ENCODE data around the gene ANP32D. TPM values are rescaled to one million over a fixed set of nuclear protein-coding genes. Genes with fewer than 3 reads are reported as not detected.
"Not testable (repeated sequence)": the region's sequence is repeated elsewhere in the genome, so short reads cannot be mapped to it uniquely, and the experiment has no call there.

The ANP32D gene
- total RNA-seq, 2 donors from 2014 or later: not detected

DNA sequence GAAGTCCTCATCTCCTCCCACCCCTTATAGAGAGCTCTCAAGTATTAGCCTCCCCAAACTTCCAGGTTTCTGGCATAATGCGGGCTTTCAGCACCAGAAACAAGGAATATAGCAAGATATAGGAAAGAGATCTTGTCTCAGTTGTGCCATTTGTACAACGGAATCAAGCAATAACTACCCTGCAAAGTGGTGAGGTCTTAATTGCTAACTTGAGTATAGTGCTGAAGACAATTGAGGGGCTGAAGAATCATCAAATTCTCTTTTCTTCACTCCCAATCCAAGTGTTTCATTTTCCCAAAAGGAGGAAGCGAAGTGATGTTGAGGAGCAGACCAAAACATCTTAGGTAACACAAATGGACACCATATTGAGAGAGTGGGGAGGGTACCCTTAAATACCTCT is 26.8 kb upstream of the ANP32D start:
- TF ChIP-seq, protein P1, sequence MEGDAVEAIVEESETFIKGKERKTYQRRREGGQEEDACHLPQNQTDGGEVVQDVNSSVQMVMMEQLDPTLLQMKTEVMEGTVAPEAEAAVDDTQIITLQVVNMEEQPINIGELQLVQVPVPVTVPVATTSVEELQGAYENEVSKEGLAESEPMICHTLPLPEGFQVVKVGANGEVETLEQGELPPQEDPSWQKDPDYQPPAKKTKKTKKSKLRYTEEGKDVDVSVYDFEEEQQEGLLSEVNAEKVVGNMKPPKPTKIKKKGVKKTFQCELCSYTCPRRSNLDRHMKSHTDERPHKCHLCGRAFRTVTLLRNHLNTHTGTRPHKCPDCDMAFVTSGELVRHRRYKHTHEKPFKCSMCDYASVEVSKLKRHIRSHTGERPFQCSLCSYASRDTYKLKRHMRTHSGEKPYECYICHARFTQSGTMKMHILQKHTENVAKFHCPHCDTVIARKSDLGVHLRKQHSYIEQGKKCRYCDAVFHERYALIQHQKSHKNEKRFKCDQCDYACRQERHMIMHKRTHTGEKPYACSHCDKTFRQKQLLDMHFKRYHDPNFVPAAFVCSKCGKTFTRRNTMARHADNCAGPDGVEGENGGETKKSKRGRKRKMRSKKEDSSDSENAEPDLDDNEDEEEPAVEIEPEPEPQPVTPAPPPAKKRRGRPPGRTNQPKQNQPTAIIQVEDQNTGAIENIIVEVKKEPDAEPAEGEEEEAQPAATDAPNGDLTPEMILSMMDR (IDR thresholded peaks at IDR 0.05): no peak
- intact Hi-C loops (cut with DNase I): no loop called here
- H3K27ac ChIP-seq: no peak overlapping the region
- no peaks in the 10 kb centered on the region for H3K4me1 ChIP-seq
- H3K9ac ChIP-seq (ENCODE audit: low read depth in 2 of 2, low read length in 2 of 2): no peak overlapping the region
- DNase-seq: no peak
- H3K36me3 ChIP-seq: no peaks in the 10 kb centered on the region
- H3K4me3 ChIP-seq: no peak overlapping the region
- no peaks in the 10 kb centered on the region for H3K9me3 ChIP-seq
- no peaks in the 10 kb centered on the region for H3K27me3 ChIP-seq

DNA sequence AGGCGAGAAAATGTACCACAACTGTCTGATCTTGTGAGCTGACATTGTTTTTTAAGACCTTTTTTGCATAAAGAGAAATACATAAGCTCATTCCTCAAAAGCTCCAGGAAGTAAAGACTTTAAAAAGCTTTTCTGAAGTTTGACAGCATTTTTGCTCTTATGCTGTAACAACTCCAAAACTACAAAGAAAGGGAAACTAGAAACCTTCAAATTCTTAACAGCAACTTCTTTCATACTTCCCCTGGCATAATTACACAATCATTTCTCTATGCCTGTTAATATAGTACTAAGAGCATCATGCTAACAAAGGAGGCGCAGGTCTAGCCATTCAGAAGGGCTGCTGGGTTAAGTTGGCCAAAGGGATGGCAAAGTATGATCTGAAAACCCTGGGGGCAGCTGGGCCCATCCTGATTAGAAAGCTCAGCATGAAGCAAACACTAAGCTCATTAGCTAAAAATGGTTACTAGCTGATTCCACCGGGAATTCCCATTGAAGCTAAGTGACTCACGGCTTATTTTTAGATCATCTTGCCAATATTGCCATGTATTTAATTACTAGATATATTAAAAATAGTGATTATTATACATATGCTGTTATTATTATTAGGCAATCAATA is 26.1 kb upstream of the ANP32D start:
- H3K27ac ChIP-seq: no peak overlapping the region
- no peaks in the 10 kb centered on the region for H3K9me3 ChIP-seq
- no peaks in the 10 kb centered on the region for H3K36me3 ChIP-seq
- no peaks in the 10 kb centered on the region for H3K27me3 ChIP-seq
- TF ChIP-seq, protein P1 (IDR thresholded peaks at IDR 0.05): no peak
- H3K4me3 ChIP-seq: no peak overlapping the region
- no peak overlapping the region for H3K9ac ChIP-seq (ENCODE audit: low read depth in 2 of 2, low read length in 2 of 2)
- intact Hi-C loops (cut with DNase I): no loop called here
- no peak for DNase-seq
- no peaks in the 10 kb centered on the region for H3K4me1 ChIP-seq

DNA sequence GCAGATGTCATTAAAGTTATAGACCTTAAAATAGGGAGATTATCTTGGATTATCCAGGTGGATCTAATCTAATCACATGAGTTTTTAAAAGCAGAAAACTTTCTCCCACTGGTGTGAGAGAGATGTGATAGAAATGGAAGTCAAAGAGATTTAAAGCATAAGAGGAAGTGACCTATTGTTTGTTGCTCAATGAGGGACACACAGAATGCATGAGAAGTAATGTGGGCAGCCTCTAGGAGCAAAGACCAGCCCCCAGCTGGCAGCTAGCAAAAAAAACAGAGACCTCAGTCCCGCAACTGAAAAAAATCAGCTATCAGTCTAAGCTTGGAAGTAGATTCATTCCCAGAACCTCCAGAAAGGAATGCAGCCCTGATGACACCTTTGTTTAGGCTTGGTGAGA is 24.6 kb upstream of the ANP32D start:
- Histone ChIP-seq H3K36me3 (no peaks in the 10 kb centered on the region), H3K9me3 (no peaks in the 10 kb centered on the region), H3K4me3 (no peak overlapping the region), H3K27me3 (no peaks in the 10 kb centered on the region), H3K4me1 (no peaks in the 10 kb centered on the region), H3K9ac (ENCODE audit: low read depth in 2 of 2, low read length in 2 of 2) (no peak overlapping the region), H3K27ac (no peak overlapping the region)
- no peak for DNase-seq
- intact Hi-C loops (cut with DNase I): no loop called here
- TF ChIP-seq, protein P1 (IDR thresholded peaks at IDR 0.05): no peak

DNA sequence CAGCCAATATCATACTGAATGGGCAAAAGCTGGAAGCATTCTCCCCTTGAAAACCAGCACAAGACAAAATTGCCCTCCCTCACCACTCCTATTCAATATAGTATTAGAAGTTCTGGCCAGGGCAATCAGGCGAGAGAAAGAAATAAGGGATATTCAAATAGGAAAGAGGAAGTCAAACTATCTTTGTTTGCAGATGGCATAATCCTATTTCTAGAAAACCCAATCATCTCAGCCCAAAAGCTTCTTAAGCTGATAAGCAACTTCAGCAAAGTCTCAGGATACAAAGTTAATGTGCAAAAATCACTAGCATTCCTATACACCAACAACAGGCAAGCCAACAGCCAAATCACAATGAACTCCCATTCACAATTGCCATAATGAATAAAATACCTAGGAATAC is 21.0 kb upstream of the ANP32D start:
- H3K27me3 ChIP-seq: no peaks in the 10 kb centered on the region
- no peaks in the 10 kb centered on the region for H3K36me3 ChIP-seq
- H3K4me3 ChIP-seq: no peak overlapping the region
- DNase-seq: no peak
- no peaks in the 10 kb centered on the region for H3K4me1 ChIP-seq
- H3K9me3 ChIP-seq: no peaks in the 10 kb centered on the region
- TF ChIP-seq, protein P1 (IDR thresholded peaks at IDR 0.05): no peak
- intact Hi-C loops (cut with DNase I): no loop called here
- H3K27ac ChIP-seq: no peak overlapping the region
- no peak overlapping the region for H3K9ac ChIP-seq (ENCODE audit: low read depth in 2 of 2, low read length in 2 of 2)

DNA sequence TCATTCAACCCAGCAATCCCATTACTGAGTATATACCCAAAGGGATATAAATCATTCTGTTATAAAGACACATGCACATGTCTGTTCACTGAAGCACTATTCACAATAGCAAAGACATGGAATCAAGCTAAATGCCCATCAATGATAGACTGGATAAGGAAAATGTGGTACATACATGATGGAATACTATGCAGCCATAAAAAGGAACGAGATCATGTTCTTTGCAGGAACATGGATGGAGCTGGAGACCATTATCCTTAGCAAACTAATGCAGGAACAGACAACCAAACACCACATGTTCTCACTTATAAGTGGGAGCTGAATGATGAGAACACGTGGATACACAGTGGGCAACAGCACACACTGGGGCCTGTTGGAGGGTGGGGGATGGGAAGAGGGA is 19.4 kb upstream of the ANP32D start:
- H3K9ac ChIP-seq (ENCODE audit: low read depth in 2 of 2, low read length in 2 of 2); H3K4me3 ChIP-seq; H3K36me3 ChIP-seq; H3K27ac ChIP-seq; intact Hi-C loops (cut with DNase I); DNase-seq; H3K27me3 ChIP-seq; H3K9me3 ChIP-seq; H3K4me1 ChIP-seq: not testable (repeated sequence)

DNA sequence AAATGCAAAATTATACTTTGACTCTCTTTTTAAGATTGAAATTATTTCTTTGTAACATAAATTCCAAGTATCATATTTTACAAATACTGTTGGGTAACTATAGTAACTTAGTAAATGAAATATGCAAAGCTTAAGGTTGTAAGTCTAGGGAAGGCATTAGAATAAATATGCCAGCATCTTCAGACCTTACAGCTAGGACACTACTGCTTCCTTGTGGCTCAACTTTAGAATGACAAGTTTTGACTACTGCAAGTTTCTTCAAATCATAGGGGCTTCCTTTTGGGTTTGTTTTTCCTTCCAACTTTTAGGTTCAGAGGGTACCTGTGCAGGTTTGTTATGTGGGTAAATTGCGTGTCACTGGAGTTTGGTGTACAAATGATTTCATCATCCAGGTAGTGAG is 17.7 kb upstream of the ANP32D start:
- Histone ChIP-seq H3K36me3 (no peaks in the 10 kb centered on the region), H3K4me1 (no peaks in the 10 kb centered on the region), H3K9me3 (no peaks in the 10 kb centered on the region), H3K4me3 (no peak overlapping the region), H3K27ac (no peak overlapping the region), H3K9ac (ENCODE audit: low read depth in 2 of 2, low read length in 2 of 2) (no peak overlapping the region), H3K27me3 (no peaks in the 10 kb centered on the region)
- intact Hi-C loops (cut with DNase I): no loop called here
- TF ChIP-seq, protein P1 (IDR thresholded peaks at IDR 0.05): no peak
- no peak for DNase-seq

Data from colonic mucosa (tissue), 4 donors.